CD4-positive, alpha-beta T cell treated with Interleukin-2 at 100 ng/mL for 4 hours (primary cell): ENCODE data around the gene TTLL8.

ENCODE experiments used
- DNase-seq: peaks from one replicate; pipeline ENCODE4 v3.0.0-alpha.2; 2020; ENCODE audit warnings: low spot score

The TTLL8 gene

GRCh38 chr22:50016988-50017700 lies 41.0 kb downstream of the TTLL8 start:
- peak; percentile 71 for DNase-seq

DNA sequence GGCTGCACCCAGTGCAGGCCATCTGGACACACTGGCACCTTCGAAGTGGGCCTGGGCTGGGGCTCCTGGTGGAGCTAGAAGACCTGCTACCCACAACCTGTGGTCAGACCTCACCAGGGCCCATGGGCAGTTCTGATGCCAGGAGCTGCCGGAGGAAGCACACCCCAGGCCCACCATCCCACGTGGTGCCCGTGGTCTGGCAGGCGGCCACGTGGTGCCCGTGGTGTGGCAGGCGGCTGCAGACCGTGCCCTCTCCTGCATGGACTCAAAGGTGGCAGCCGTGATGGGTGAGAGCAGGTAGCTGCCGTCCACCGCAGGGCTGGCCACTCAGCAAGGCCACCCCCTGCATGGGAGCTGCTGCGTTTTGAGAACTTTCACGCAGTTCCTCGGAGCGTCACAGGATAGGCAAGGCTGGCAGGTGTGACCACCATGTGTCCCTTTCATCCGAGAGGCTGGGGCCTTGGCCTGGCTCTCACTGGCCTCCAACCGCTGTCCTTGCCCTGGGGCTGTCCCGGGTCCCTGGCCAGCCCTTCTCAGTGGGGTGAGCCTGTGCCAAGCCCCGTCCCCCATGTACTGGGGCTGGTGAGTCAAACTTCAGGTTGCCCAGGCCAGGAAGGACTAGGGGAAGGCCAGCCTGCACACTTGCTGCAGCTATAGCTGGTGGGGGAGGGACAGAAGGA lies 41.6 kb downstream of the TTLL8 start:
- DNase-seq = no peak

- no peak for DNase-seq
Observed at GRCh38 chr22:50015451-50016307, 42.4 kb downstream of the TTLL8 start.

GRCh38 chr22:50014655-50015401 lies 43.3 kb downstream of the TTLL8 start:
- DNase-seq = peak; percentile 13

- no peak for DNase-seq
Observed at GRCh38 chr22:50014053-50014501, 44.0 kb downstream of the TTLL8 start.

GRCh38 chr22:50012211-50013181 lies 45.6 kb downstream of the TTLL8 start, which contains the start of gene IL17REL:
TSS of gene IL17REL (minus strand) at chr22:50012765. CDS start at chr22:50012646, 119 bp downstream.
- no peak for DNase-seq

- no peak for DNase-seq
Observed at GRCh38 chr22:50011447-50012210, 46.5 kb downstream of the TTLL8 start.

GRCh38 chr22:50010676-50011446 lies 47.2 kb downstream of the TTLL8 start:
- DNase-seq = peak; percentile 71

GRCh38 chr22:50009765-50010675 lies 48.1 kb downstream of the TTLL8 start:
- no peak for DNase-seq

GRCh38 chr22:50009251-50009650 lies 48.8 kb downstream of the TTLL8 start:
- no peak for DNase-seq

DNA sequence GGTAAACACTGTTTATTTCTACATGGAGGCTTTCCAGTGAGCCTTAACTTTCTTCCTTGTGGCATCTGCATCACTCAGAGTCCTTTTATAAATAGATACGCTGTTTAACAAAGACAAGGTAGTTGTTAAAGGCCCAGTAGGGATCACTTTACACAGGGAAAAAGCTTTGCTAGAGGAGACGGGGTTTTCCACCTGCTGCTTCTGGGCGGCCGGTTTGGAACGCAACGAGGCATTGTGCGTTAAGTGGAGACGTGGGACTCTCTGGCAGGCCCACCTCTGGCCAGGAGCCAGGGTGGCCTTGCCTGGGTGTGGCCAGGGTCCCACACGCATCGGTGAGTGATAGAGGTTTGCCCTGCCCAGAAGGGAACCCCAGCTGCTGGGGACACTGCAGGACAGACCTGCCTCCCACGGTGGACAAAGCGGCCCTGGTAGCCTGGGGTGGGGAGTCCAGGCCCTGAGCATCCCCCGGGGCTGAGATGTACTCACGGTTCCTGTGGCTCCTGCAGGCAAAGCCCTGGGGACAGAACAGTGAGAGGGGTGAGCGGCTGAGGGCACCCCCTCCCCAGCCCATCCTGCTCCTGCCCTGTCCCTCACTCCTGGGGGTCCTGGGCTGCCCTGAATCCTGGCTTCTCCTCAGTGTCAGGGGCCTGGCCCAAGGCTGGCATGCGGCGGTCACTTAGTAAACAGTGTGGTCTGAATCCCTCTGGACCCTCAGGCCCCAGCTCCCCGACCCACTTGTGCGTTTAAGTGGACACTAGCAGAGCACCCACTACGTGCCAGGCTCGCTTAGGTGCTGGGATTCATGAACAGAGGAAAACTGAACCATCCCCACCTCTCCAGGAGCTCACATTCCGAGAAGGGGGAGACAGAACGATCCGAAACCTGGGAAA lies 49.7 kb downstream of the TTLL8 start:
- no peak for DNase-seq

- DNase-seq = no peak
Observed at GRCh38 chr22:50007057-50007511, 51.0 kb downstream of the TTLL8 start.

DNA sequence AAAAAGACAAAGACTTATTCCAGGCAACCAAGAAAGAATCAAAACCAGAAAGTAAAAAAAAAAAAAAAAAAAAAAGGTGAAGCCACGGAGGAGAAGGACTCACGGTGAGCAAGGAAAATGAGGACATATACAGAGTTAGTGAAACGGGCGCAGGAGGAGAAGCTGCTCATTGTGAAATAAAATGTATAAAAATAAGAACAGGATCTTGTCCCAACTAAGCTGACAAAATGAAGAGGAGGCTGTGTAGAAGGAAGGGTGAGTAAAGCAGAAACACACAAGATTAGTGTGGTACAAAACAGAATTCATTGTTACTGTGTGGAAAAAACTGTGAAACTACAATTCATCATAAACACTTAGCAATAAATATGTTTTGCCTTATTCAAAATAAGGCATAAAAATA lies 53.2 kb downstream of the TTLL8 start:
- no peak for DNase-seq

- DNase-seq = no peak
Observed at GRCh38 chr22:50002791-50003190, 55.3 kb downstream of the TTLL8 start.

GRCh38 chr22:50001388-50002231 lies 56.5 kb downstream of the TTLL8 start:
- DNase-seq = no peak
